AG09309 (cell line): ENCODE results near the gene LOXL4.
A peak's percentile ranks its signal among the peaks of the same experiment; 100 is the strongest.

Source experiments
- DNase-seq: peaks from one replicate; pipeline ENCODE4 v3.0.0-alpha.2; 2010; ENCODE audit warnings: low read depth
- H3K4me3 ChIP-seq: 2 replicates; pipeline ENCODE4 v1.5.1; 2011; ENCODE audit warnings: mild to moderate bottlenecking, low read depth, low read length, moderate library complexity; ENCODE audit not compliant: control insufficient read depth
- TF ChIP-seq, protein P1 (sequence below): IDR thresholded peaks from 2 replicates; pipeline ENCODE4 v1.5.1; 2011; ENCODE audit warnings: mild to moderate bottlenecking, low read depth, low read length, inconsistent platforms; ENCODE audit not compliant: insufficient read depth, control insufficient read depth; ENCODE audit errors: missing control alignments

Gene LOXL4

DNA sequence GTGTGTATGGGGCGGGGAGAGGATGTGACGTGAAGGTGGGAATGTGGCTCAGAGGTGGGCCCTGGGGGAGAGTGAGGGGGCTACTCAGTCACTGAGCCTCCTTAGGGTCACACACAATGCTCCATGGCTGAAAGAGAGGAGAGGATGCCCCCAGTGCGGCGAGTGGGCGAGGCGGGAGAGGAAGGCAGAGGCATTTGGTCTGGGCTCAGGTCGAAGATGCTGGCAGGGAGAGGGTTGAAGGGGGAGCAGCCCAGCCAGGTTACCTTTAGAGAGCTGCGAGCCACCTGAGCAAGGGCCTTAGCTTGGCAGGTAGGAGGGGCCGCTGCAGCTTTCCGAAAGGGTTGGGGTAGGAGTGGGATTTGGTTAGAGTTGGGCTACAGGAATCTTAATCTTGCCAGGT lies 4.7 kb upstream of the LOXL4 start:
- H3K4me3 ChIP-seq: no peak overlapping the region
- DNase-seq: no peak
- TF ChIP-seq, protein P1, sequence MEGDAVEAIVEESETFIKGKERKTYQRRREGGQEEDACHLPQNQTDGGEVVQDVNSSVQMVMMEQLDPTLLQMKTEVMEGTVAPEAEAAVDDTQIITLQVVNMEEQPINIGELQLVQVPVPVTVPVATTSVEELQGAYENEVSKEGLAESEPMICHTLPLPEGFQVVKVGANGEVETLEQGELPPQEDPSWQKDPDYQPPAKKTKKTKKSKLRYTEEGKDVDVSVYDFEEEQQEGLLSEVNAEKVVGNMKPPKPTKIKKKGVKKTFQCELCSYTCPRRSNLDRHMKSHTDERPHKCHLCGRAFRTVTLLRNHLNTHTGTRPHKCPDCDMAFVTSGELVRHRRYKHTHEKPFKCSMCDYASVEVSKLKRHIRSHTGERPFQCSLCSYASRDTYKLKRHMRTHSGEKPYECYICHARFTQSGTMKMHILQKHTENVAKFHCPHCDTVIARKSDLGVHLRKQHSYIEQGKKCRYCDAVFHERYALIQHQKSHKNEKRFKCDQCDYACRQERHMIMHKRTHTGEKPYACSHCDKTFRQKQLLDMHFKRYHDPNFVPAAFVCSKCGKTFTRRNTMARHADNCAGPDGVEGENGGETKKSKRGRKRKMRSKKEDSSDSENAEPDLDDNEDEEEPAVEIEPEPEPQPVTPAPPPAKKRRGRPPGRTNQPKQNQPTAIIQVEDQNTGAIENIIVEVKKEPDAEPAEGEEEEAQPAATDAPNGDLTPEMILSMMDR: no peak

DNA sequence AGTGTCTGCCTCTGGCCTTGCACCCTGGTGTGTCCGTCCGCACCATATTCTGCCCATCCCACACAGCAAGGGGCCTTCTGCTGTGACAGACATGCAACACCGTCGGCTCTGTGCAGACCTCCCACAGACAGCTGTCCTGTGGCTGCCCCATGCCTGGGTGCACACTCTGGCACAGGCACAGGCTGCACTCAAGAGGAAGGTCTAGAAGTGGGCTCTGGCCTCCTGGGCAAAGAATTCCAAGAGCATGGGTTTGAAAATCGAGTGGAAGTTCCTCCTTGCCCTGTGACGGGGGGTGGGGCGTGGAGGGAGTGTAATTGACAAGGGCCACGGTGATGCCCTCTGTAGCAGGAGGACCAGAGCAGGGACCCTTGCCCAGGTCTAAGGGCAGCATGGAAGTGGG lies 4.3 kb upstream of the LOXL4 start:
- TF ChIP-seq, protein P1: no peak
- no peak overlapping the region for H3K4me3 ChIP-seq
- DNase-seq: no peak

DNA sequence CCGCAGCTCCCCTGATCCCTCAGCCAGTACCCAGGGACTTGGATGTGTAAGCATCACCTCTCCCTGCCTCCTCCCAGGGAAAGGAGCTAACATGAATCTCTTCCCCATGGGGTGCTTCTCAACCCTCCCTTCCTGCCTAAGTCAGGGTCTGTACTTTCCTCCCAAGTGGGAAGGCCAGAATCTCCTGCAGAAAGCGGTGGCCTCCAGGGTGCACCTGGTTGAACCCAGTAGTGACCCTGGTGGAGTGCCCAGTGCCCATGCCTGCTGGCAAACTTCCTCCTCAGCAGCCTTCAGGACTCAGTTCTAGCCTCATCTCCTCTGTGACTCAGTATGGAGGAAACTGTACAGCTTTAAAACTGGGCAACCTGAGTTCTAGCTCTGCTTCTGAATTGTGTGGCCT lies 2.8 kb upstream of the LOXL4 start:
- TF ChIP-seq, protein P1: no peak
- no peak overlapping the region for H3K4me3 ChIP-seq
- DNase-seq: no peak

DNA sequence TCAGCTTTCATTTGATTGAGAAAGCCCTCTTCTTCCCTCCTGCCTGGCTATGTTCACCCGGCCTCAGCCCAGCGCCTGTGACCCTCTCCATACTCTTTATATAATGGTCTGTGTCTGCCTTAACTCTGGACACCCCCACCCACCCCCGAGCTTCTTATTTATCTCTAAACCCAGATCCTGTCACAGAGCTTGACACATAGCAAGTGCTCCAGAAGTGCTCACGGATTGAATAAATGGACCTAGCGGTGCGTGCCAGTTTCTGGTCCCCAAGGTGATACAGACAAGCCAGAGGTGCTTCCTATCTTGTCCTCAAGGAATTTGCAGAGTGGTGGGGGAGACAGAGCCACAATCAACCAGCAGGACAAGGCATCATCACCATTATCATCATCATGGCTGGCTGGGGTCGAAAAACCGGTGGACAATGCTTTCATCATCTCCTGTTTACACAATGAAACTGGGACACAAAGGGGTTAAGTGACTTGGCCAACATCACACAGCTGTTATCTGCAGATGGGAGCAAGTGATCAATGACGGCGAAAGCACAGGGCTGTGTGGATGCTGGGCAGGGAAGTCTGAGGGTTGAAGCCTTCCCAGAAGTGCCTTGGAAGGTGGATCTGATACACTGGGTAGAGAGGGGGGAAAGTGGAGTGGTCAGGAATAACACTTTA lies 2.2 kb upstream of the LOXL4 start:
- no peak for DNase-seq
- no peak overlapping the region for H3K4me3 ChIP-seq
- TF ChIP-seq, protein P1: no peak

DNA sequence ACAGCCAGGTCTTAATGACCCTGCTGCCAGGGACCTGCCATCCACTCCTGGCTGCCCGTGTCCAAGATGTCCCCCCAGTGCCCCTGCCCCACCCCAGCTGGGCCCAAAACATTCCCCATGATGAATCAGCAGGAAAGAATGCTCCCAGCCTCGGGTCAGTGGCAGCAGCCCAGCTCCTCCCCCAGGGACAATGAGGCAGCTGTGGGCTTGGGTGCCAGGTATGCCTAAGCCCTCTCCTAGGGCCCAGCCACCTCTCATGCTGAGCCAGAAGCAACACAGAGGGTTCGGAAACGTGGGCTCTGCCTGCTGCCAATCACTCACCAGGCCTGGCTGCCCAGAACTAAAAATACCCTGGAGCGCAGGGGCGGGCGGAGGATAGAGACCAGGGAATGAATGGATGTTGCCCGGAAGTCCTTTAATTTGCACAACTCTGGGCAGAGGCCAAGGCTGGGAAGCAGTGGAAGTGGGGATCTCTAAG lies 1.5 kb upstream of the LOXL4 start:
- no peak overlapping the region for H3K4me3 ChIP-seq
- peak; percentile 55 for DNase-seq
- TF ChIP-seq, protein P1: no peak

DNA sequence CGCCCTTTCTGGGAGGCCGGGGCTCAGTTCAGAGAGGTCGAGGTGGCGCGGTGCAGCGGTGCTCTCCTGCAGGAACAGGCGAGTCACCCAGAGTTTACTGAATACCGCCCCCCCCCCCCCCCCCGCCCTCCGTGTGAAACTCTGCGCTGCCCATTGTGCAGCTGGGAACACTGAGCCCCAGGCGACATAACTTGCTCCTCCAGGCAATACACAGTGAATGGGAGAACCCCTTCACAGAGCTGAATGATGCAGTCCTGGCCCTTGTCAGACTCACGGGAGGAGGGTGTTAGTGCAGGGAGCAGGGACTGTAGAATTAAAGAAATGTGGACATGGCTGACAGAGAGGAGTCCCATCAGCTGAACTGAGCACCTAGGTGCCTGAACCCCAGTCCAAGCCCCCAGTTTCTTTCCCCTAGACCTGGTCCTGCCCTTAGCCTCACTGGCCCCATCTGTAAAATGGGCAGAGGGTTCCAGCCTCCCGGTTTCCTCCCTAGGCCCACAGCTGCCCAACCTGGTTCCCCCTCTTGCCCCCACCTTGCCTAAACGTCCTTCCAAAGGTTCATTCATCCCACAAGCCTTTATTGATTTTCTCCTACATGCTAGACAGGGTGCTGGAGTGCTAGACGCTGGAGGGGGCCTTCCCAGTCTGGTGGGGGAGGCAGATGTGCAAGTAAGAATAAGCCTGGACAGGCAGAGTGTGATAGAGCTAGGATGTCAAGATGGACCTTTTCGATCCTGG lies 869 bp upstream of the LOXL4 start:
- peak overlapping the region; percentile 45 for H3K4me3 ChIP-seq

More for the DNA sequence above, 869 bp upstream of the LOXL4 start:
- no peak for DNase-seq
- TF ChIP-seq, protein P1: no peak
